Stimulated activated CD4-positive, alpha-beta T cell treated with anti-CD3 and anti-CD28 coated beads, Interleukin-12 subunit alpha, Interleukin-12 subunit beta, amount 100 ng/mL, for 24 hours (primary cell): ENCODE results near the gene CCDC40.

Experiments used
- DNase-seq, 2 experiments: peaks; one replicate each; pipeline ENCODE4 v3.0.0-alpha.2; 2020; ENCODE audit warnings: low read depth in 2 of 2

Gene CCDC40

GRCh38 chr17:80112471-80113032 is 76.1 kb downstream of the CCDC40 start:
- DNase-seq: no peak

DNA sequence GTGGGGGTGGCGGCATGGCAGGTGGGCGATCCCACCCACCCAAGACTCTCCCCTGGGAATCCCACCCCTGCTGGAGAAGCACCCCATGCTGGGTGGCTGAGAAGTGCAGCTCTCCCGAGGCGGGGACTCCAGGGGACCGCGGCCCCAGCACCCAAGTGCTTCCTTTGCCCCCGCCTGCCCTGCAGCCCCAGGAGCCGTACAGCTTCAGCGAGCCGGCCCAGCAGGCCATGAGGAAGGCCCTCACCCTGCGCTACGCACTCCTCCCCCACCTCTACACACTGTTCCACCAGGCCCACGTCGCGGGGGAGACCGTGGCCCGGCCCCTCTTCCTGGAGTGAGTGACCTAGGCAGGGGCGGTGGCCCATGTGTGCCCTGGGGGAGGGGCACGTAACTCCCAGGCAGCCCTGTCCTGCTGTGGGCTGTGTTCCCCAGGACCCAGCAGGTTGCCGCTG is 76.6 kb downstream of the CCDC40 start:
- no peak for DNase-seq

DNA sequence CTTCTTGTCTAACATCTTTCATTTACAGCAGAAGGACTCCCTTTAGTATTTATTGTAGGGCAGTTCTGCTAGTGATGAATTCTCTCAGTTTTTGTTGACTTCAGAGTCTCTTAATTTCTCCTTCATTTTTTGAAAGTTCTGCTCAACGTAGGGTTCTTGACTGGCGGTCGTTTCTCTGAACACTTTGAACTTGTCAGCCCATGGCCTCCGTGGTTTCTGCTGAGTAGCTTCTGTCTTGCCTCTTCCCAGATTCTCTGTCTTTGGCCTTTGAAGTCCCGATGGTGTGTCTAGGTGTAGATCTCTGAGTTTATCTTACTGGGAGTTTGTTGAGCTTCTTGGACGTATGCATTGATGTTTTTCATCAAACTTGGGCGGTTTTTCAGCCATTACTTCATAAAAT is 78.3 kb downstream of the CCDC40 start:
- DNase-seq: no peak

DNA sequence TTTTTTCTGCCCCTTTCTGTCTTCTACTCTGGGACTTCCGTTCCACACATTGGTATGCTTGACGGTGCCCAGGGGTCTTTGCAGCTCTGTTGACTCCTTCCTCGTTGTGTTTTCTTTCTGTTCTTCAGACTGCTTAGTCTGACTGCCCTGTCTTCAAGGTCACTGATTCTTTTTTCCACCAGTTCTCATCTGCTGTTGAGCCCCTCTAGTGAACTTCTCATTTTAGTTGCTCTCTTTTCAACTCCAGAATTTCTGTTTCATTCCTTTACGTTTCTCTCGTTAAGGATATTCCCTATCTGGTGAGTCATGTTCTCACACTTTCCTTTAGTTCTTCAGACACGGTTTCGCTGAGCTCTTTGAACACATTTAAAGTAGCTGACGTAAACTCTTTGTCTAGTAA is 78.7 kb downstream of the CCDC40 start:
- DNase-seq: no peak

DNA sequence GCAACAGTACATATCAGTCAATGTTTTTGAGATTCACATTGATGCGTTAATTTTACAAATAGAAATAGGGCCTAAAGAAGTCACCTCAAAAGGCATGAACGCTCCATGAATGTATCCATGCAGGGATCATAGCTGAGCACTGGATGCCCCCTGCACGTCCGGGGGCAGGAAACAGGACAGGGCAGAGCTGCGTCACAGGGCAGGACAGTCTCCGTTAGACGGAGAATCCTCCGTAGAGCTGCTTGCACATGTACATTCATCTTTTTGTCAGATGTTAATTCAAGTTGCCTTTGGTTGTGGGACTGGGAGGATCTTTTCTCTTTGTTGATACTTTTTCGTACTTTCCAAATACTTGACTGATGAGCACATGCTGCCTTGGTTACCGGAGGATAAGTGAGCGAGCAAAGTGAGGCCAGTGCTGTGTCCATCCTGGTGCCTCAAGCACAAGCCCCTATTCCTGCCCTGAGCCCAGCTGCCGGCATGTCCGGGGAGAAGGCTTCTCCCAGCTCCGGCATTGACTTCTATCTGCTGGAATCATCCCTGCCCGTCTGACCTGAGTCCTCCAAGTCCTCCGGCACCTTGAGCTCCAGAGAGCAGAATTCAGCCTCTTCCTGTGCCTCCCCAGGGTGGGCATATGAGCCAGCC is 80.0 kb downstream of the CCDC40 start:
- no peak for DNase-seq

DNA sequence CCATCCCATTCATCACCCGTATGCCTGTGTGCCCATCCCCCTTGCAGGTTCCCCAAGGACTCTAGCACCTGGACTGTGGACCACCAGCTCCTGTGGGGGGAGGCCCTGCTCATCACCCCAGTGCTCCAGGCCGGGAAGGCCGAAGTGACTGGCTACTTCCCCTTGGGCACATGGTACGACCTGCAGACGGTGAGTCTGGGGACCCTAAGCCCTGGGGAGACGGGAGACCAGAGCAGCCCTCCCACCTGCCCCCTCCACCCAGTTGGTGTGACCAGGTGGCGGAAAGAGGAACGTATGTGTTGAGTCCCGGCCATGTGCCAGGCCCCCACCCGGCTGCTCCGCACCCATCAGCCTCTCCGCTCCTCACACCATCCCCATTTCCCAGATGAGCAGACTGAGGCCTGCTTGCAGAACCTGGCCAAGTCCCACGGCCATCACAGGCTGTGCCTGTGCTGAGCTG is 80.5 kb downstream of the CCDC40 start:
- no peak for DNase-seq

DNA sequence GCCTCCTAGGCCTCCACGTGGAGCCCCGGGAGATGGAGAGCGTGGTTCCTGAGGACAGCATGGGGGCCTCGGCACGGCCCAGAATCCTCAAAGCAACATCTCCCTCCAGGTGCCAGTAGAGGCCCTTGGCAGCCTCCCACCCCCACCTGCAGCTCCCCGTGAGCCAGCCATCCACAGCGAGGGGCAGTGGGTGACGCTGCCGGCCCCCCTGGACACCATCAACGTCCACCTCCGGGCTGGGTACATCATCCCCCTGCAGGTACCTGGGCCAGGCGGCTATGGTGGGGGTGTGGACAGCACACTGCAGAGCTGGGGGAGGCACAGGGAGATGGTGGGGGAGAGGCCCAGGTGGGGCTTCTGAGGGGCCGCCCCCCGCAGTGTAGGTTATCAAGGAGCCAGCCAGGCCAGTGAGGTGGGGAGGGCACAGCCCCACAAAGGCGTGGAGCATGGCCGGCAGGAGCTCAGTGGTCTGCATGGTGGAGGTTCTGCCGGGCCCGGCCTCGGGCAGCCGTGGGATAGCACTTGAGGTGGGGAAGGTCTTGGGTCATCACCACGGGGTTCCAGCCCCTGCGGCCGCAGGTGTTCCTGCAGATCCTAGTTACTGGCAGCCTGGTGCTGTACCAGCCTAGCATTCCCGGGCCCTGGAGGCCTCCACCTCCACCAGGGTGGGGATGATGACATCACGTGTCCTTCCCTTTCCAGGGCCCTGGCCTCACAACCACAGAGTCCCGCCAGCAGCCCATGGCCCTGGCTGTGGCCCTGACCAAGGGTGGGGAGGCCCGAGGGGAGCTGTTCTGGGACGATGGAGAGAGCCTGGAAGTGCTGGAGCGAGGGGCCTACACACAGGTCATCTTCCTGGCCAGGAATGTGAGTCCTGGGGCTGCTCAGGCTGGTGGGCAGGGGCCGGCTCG is 81.3 kb downstream of the CCDC40 start:
- DNase-seq: no peak

- DNase-seq: no peak
These were observed 82.3 kb downstream of the CCDC40 start for GRCh38 chr17:80118601-80119270.

GRCh38 chr17:80119271-80119791 is 82.9 kb downstream of the CCDC40 start:
- DNase-seq: no peak

DNA sequence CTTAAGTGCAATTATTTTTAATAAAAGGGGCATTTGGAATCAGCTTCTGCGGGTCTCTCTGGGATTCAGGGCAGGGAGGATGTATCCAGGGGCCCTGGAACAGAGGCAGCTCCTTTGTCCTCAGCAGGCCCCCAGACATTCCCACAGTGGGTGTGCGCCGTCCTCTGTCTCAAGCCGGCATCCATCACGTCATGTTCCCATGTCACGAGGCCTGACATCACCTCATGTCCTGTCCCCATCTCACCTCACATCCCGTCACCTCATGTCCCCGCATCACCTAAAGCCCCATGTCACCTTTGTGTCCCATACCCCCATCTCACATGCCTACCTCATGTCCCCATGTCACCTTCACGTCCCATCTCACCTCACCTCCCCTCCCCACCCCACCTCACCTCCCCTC is 83.4 kb downstream of the CCDC40 start:
- DNase-seq: no peak

DNA sequence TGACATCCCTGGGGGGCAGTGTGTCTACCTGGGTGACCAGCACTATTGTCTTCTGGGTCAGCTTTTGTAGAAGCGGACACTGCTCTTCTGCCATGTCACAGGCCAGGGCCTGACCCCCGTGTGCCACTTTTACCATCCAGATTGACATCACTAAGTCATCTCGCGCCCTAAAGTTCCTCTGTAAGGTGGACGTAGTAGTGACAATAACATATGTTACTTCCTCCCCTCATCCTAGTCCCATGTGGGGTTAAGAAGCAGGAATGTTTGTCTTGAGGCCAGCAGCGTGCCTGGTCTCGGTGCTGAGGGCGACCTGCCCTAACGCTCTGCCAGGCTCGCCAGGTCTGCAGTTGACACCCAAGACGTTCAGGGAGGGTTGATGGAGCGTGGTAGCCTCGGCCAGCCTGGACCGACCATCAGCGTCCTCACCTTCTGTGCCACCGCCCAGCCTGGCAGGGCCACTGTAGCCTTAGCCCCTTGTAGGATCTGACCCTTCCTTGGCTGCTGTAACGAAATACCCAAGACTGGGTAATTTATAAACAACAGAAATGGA is 85.7 kb downstream of the CCDC40 start:
- DNase-seq: no peak

DNA sequence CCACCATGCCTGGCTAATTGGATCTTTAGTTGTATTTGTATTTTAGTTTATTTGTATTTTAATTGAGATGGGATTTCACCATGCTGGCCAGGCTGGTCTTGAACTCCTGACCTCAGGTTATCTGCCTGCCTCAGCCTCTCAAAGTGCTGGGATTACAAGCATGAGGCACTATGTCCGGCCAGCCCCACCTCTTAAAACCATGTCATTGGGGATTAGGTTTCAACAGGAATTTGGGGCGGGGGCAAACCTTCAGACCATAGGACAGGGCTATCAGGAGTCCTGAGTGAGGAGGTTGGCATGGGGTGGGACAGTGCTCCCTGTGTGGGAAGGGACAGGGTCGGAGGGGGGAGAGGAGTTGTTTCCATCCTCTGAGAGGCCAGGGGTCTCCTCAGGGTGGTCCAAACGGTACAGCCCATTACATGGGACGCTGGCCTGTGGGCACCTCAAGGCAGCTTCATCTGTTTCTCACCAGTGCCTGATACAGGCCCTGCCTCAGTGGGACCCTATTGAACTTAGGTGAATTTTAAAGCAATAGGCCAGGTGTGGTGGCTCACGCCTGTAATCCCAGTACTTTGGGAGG is 86.6 kb downstream of the CCDC40 start:
- DNase-seq: no peak

DNA sequence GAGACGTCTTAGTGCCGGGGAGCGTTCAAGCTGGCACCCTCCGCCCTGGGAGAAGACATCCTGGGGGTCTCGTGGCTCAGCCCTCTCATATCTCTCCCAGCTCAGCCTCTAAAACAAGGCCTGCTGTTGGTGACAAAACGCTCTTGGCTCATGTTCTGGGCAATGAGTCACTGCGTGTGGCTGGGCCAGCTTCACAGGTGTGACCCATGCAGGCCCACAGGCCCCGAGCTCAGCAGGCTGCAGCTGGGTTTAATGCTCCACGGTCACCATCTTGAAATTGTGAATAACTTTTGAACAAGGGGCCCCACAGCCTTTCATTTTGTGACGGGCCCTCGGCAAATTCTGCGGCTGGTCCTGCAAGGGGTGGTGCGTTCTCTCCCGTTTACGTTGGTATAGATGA is 87.3 kb downstream of the CCDC40 start:
- no peak for DNase-seq

GRCh38 chr17:80124351-80124981 is 88.0 kb downstream of the CCDC40 start:
- no peak for DNase-seq

DNA sequence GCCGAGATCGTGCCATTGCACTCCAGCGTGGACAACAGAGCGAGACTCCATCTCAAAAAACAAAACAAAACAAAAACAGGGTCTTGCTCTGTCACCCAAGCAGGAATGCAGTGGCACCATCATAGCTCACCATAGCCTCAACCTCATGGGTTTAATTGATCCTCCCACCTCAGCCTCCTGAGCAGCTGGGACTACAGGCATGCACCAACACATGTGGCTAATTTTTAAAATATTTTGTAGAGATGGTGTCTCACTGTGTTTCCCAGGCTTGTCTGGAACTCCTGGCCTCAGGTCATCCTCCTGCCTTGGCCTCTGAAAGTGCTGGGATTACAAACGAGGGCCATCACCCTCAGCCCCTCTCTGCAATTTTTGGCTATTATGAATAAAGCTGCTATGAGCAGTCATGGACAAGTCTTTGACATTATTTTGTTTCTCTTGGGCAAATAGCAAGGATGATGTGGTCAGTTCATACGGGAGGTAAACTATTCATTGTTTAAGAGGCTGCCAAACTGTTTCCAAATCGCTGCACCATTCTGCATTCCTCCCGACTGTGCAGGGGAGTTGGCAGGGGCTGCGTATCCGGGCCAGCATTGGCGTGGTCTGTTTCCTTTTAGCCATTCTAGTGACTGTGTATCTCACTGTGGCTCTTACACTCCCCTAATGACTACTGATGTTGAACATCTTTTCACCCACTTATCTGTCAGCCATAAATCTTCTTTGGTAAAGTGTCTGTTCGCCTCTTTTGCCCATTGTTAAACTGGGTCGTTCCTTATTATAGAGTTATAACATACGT is 89.4 kb downstream of the CCDC40 start:
- DNase-seq: no peak

- DNase-seq: no peak
These were observed 89.9 kb downstream of the CCDC40 start for GRCh38 chr17:80126449-80126715.

DNA sequence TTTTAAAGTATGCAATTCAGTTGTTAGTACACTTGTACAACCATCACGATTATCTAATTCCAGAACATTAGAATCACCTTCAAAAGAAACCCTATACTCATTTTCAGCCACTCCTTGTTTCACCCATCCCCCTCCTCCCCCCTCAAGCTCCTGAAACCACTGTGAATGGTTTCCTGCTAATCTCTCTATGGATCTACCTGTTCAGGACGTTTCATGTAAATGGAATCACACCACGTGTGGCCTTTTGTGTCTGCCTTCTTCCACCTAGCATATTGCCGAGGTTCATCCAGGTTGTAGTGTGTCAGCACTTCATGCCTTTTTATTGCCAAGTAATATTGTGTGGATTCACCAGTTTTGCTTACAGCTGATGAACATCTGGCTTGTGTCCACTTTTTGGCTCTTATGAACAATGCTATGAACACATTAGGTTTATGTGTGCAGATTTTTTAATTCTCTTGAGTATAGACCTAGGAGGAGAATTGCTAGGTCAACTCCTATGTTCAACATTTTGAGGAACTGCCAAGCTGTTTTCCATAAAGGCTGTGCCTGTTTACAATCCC is 92.6 kb downstream of the CCDC40 start:
- DNase-seq: no peak

- DNase-seq: no peak
These were observed 94.5 kb downstream of the CCDC40 start for GRCh38 chr17:80130992-80131391.

GRCh38 chr17:80132906-80133625 is 96.6 kb downstream of the CCDC40 start:
- no peak for DNase-seq
